ENCODE data around the gene TMEM181.

GRCh38 chr6:158611541-158612370, 51.9 kb downstream of the TMEM181 start:
- TF ChIP-seq, protein P1, sequence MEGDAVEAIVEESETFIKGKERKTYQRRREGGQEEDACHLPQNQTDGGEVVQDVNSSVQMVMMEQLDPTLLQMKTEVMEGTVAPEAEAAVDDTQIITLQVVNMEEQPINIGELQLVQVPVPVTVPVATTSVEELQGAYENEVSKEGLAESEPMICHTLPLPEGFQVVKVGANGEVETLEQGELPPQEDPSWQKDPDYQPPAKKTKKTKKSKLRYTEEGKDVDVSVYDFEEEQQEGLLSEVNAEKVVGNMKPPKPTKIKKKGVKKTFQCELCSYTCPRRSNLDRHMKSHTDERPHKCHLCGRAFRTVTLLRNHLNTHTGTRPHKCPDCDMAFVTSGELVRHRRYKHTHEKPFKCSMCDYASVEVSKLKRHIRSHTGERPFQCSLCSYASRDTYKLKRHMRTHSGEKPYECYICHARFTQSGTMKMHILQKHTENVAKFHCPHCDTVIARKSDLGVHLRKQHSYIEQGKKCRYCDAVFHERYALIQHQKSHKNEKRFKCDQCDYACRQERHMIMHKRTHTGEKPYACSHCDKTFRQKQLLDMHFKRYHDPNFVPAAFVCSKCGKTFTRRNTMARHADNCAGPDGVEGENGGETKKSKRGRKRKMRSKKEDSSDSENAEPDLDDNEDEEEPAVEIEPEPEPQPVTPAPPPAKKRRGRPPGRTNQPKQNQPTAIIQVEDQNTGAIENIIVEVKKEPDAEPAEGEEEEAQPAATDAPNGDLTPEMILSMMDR (IDR thresholded peaks at IDR 0.05; ENCODE audit: low read depth, low read length) = no peak
- TF ChIP-seq EZH2phosphoT487 (IDR thresholded peaks at IDR 0.05; ENCODE audit: low read depth) = no peak

All from OCI-LY3 (cell line).